Activated B cell treated with CpG ODN at 0.5 μM for 24 hours (primary cell): ENCODE measurements around the gene ZNF536. TPM values are rescaled to one million over a fixed set of nuclear protein-coding genes. Genes with fewer than 3 reads are reported as not detected.

Source experiments
- ATAC-seq: fragments of 200-7000 bp; cut with Tn5 transposase; one replicate; pipeline ENCODE4 v1.10.0; 2021; ENCODE audit warnings: low read depth, mild to moderate bottlenecking, moderate library complexity
- CTCF ChIA-PET: fragments of 350-600 bp; sonication (Branson Sonifier 250); formaldehyde crosslinking; loops from one replicate; lab custom pipeline; 2021; ENCODE audit warnings: antibody characterized with exemption; lab: Charles Lee
- POLR2A ChIA-PET: fragments of 350-600 bp; sonication (Branson Sonifier 250); formaldehyde crosslinking; loops from one replicate; lab custom pipeline; 2021; ENCODE audit warnings: antibody characterized with exemption; lab: Charles Lee
- DNase-seq: peaks from one replicate; pipeline ENCODE4 v3.0.0; 2022
- H3K27ac Mint-ChIP-seq: one replicate; pipeline ENCODE4 v1.8.0; 2020; ENCODE audit warnings: mixed read lengths
- H3K27me3 Mint-ChIP-seq: one replicate; pipeline ENCODE4 v1.8.0; 2021; ENCODE audit warnings: mixed read lengths
- H3K36me3 Mint-ChIP-seq: one replicate; pipeline ENCODE4 v1.8.0; 2021; ENCODE audit warnings: low read depth, mixed read lengths
- H3K4me1 Mint-ChIP-seq: one replicate; pipeline ENCODE4 v1.8.0; 2021; ENCODE audit warnings: mixed read lengths
- H3K4me3 Mint-ChIP-seq: one replicate; pipeline ENCODE4 v1.8.0; 2020; ENCODE audit warnings: mild to moderate bottlenecking, mixed read lengths
- H3K9me3 Mint-ChIP-seq: one replicate; pipeline ENCODE4 v1.8.0; 2020; ENCODE audit warnings: mixed read lengths
- intact Hi-C: fragments of 100-400 bp; cut with micrococcal nuclease; formaldehyde crosslinking; loops from one replicate; pipeline ENCODE4 v1.15.1; 2024
- total RNA-seq: library from RNA; stranded (reverse); gene quantifications from 2 replicates; pipeline ENCODE4 v1.2.3, GENCODE V29; 2022
- TF ChIP-seq, protein P1 (sequence below): fragments of 200-600 bp; IDR thresholded peaks from one replicate; pipeline ENCODE4 v1.8.0; 2022; ENCODE audit warnings: antibody characterized with exemption, mild to moderate bottlenecking

Gene ZNF536
- total RNA-seq, 1 donor from 2014 or later = not detected

DNA sequence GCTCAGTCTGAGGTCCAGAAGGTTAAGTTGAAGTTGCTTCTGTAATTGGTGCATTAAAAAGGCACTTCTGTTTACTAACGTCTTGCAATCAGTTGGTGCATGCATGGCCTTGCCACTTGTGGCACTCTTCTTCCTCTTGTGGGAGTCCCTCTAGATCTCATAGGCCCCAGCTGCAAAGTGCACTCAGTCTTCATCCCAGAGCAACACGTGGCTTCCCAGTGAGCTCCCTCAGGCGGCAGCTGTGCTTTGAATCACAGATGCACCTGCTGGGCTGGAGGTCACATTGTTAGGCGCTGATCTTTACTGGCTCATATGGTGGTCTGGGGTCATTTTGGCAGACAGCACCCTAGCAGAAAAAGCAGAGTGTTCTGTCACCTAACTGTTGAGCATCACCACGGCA lies 215.7 kb downstream of the ZNF536 start:
- intact Hi-C loops = no loop called here

DNA sequence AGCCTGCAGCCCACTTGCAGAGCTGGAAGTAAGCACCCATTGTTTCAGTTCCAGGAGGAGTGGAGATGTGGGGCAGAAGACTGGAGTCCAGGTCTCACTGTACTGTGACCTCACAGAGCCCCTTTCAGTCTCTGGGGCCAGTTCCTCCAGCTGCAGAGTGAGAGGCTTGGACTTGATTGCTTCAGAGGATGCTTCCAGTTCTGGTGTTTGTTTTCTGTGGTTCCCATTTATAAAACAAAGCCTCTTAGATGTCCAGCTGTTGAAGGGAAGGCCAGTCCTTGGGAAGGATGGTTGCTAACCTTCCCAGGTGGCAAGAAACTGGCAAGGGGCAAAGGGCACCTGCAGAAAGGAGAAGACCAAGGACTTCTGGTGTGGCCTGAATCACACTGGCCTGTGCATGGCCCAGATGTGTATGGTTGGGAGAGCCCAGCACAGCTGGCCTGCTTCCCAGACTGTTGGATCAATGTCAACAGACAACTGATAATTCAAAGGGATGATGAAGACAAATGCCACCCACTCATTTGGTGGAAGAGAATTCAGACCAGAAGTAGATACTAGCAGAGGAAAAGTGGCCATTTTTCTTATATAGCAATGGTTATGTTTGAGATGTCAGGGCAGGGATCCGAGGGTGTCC lies 218.5 kb downstream of the ZNF536 start:
- Mint-ChIP-seq H3K4me3 (no peak overlapping the region), H3K4me1 (no peaks in the 10 kb centered on the region), H3K27me3 (no peaks in the 10 kb centered on the region), H3K27ac (no peak overlapping the region), H3K36me3 (no peaks in the 10 kb centered on the region), H3K9me3 (no peaks in the 10 kb centered on the region)
- DNase-seq (no peak), ATAC-seq (no peak)
- CTCF ChIA-PET = no interaction called here
- TF ChIP-seq, protein P1, sequence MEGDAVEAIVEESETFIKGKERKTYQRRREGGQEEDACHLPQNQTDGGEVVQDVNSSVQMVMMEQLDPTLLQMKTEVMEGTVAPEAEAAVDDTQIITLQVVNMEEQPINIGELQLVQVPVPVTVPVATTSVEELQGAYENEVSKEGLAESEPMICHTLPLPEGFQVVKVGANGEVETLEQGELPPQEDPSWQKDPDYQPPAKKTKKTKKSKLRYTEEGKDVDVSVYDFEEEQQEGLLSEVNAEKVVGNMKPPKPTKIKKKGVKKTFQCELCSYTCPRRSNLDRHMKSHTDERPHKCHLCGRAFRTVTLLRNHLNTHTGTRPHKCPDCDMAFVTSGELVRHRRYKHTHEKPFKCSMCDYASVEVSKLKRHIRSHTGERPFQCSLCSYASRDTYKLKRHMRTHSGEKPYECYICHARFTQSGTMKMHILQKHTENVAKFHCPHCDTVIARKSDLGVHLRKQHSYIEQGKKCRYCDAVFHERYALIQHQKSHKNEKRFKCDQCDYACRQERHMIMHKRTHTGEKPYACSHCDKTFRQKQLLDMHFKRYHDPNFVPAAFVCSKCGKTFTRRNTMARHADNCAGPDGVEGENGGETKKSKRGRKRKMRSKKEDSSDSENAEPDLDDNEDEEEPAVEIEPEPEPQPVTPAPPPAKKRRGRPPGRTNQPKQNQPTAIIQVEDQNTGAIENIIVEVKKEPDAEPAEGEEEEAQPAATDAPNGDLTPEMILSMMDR = no peak
- intact Hi-C loops = no loop called here
- POLR2A ChIA-PET = no interaction called here

More for the DNA sequence above, 215.7 kb downstream of the ZNF536 start:
- no peak overlapping the region for H3K4me3 Mint-ChIP-seq
- H3K36me3 Mint-ChIP-seq = no peaks in the 10 kb centered on the region
- ATAC-seq = no peak
- H3K9me3 Mint-ChIP-seq = no peaks in the 10 kb centered on the region
- H3K4me1 Mint-ChIP-seq = no peaks in the 10 kb centered on the region
- ChIA-PET CTCF (no interaction called here), POLR2A (no interaction called here)
- no peak overlapping the region for H3K27ac Mint-ChIP-seq
- no peaks in the 10 kb centered on the region for H3K27me3 Mint-ChIP-seq
- TF ChIP-seq, protein P1 = no peak
- no peak for DNase-seq

DNA sequence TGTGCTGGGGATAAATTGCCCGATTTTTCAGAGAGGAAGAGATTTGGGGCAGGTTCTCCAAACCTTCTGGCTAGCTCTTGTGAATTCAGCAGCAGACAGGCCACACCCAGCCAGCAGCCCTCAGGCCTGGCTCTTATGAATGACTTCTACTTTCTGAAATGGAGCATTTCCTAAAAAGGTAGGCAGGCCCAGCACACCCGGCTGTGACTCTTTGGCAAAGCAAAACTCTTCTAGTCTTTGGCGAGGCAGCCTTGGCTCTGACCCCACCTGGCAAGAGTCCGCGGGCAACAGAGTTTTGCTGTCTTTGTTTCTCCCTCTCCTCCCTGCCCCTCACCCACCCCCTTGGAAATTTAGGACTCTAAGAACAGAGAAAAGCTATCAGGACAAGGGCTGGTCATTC lies 221.2 kb downstream of the ZNF536 start:
- Mint-ChIP-seq H3K9me3 (no peaks in the 10 kb centered on the region), H3K27ac (no peak overlapping the region), H3K4me3 (no peak overlapping the region), H3K36me3 (no peaks in the 10 kb centered on the region), H3K4me1 (no peaks in the 10 kb centered on the region), H3K27me3 (no peaks in the 10 kb centered on the region)
- DNase-seq (no peak), ATAC-seq (no peak)
- POLR2A ChIA-PET = no interaction called here
- TF ChIP-seq, protein P1 = no peak
- intact Hi-C loops = no loop called here
- CTCF ChIA-PET = no interaction called here

DNA sequence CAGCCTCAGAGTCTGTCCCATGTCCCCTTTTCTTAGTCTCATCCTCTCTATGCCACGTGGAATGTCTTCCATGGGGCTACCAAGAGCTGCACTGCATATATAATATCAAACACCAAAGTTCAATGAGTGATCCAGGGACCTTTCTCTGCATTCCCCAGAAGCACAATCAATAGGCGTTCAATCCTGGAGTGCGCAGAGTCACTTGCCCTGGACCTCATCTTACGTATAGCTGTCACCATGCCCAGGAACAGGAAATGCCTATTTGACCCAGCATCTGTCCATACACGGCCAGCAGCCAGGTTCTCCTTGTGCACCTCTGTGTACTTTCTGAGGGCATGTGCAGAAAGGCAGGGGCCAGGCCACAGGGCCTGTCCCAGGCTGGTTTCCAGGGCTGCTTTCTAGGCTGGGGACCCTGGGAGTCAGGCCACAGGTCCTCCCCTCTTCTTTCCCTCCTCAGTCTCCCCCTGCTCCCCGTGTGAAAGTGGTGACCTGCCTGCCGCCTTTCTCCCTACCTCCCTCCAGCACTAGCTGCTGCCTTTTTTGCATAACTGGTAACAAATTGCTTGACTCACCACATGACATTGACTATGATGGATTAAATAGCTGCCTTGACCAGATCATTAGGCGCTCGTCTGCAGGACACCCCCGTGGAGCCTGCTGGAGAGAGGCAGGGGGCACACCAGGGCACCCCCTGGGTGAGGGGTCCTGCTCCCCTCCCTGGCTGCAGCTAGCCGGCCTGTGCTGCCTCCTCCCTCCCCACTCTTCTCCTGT lies 222.0 kb downstream of the ZNF536 start:
- Mint-ChIP-seq H3K36me3 (no peaks in the 10 kb centered on the region), H3K9me3 (no peaks in the 10 kb centered on the region), H3K4me1 (no peaks in the 10 kb centered on the region), H3K27me3 (no peaks in the 10 kb centered on the region), H3K4me3 (no peak overlapping the region), H3K27ac (no peak overlapping the region)
- ATAC-seq (no peak), DNase-seq (no peak)
- intact Hi-C loops = no loop called here
- TF ChIP-seq, protein P1 = no peak
- POLR2A ChIA-PET = no interaction called here
- CTCF ChIA-PET = no interaction called here

DNA sequence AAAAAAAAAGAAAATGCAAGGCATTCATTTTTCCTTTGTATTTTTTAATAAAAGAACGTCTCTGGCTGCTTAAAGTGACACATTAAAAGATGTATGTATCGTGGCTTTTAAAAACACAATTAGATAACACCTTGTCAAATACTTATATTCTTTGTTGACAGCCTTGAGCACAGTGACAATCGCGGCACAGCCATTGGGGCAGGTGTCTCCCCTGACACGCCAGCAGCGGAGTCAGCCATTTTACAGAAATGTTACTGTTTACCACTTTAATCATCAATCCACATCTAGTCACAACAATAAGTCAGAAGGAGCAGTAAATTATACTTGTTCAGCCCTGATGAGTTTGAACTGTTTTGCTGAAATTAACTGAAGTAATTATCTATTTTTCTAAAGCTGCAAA lies 224.1 kb downstream of the ZNF536 start:
- H3K36me3 Mint-ChIP-seq = no peaks in the 10 kb centered on the region
- no peak for ATAC-seq
- H3K27ac Mint-ChIP-seq = no peak overlapping the region
- POLR2A ChIA-PET = no interaction called here
- no peaks in the 10 kb centered on the region for H3K27me3 Mint-ChIP-seq
- DNase-seq = no peak
- TF ChIP-seq, protein P1 = no peak
- intact Hi-C loops = no loop called here
- no peak overlapping the region for H3K4me3 Mint-ChIP-seq
- no peaks in the 10 kb centered on the region for H3K9me3 Mint-ChIP-seq
- CTCF ChIA-PET = no interaction called here
- H3K4me1 Mint-ChIP-seq = no peaks in the 10 kb centered on the region
